H9 (cell line): ENCODE data around the gene DISP3. TPM values are rescaled to one million over a fixed set of nuclear protein-coding genes. Genes with fewer than 3 reads are reported as not detected.

ENCODE experiments used
- DNase-seq: peaks from one replicate; pipeline ENCODE4 v3.0.0-alpha.2; 2017
- H2AFZ ChIP-seq: one replicate; pipeline ENCODE4 v1.6.1; 2013; ENCODE audit warnings: mild to moderate bottlenecking, low read length, control low read depth, moderate library complexity
- H2AK5ac ChIP-seq: 2 replicates; pipeline ENCODE4 v1.6.1; 2013; ENCODE audit warnings: low read length, control low read depth, mixed read lengths; ENCODE audit not compliant: insufficient read length
- H2BK120ac ChIP-seq: one replicate; pipeline ENCODE4 v1.6.1; 2013; ENCODE audit warnings: low read depth, mild to moderate bottlenecking, low read length, control low read depth, inconsistent platforms; ENCODE audit not compliant: poor library complexity, severe bottlenecking
- H2BK12ac ChIP-seq: 2 replicates; pipeline ENCODE4 v1.6.1; 2013; ENCODE audit warnings: low read length, control low read depth, mixed read lengths, low read depth; ENCODE audit not compliant: insufficient read length
- H2BK15ac ChIP-seq: 2 replicates; pipeline ENCODE4 v1.6.1; 2013; ENCODE audit warnings: low read depth, low read length, control low read depth
- H2BK20ac ChIP-seq: one replicate; pipeline ENCODE4 v1.6.1; 2013; ENCODE audit warnings: low read depth, mild to moderate bottlenecking, low read length, control low read depth, inconsistent platforms; ENCODE audit not compliant: poor library complexity, severe bottlenecking
- H2BK5ac ChIP-seq: 2 replicates; pipeline ENCODE4 v1.6.1; 2013; ENCODE audit warnings: low read length, control low read depth, mixed read lengths; ENCODE audit not compliant: insufficient read length
- H3K14ac ChIP-seq: 2 replicates; pipeline ENCODE4 v1.6.1; 2013; ENCODE audit warnings: low read length, control low read depth; ENCODE audit not compliant: insufficient read depth
- H3K18ac ChIP-seq: 2 replicates; pipeline ENCODE4 v1.6.1; 2013; ENCODE audit warnings: low read depth, mild to moderate bottlenecking, mixed read lengths, low read length, control low read depth; ENCODE audit not compliant: insufficient read length
- H3K23ac ChIP-seq: 2 replicates; pipeline ENCODE4 v1.6.1; 2013; ENCODE audit warnings: low read length, control low read depth, mixed read lengths, low read depth; ENCODE audit not compliant: insufficient read length
- H3K23me2 ChIP-seq: 2 replicates; pipeline ENCODE4 v1.6.1; 2013; ENCODE audit warnings: low read depth, mild to moderate bottlenecking, mixed read lengths, low read length, control low read depth; ENCODE audit not compliant: insufficient read length, poor library complexity, severe bottlenecking
- H3K27ac ChIP-seq: 2 replicates; pipeline ENCODE4 v1.5.1; 2013; ENCODE audit warnings: low read length, control low read depth, mixed read lengths, low read depth; ENCODE audit not compliant: insufficient read length
- H3K27me3 ChIP-seq: 2 replicates; pipeline ENCODE4 v1.6.1; 2013; ENCODE audit warnings: low read length, control low read depth, inconsistent platforms; ENCODE audit not compliant: insufficient read depth
- H3K4ac ChIP-seq: 2 replicates; pipeline ENCODE4 v1.6.1; 2013; ENCODE audit warnings: low read depth, mild to moderate bottlenecking, control low read depth, inconsistent platforms, low read length, moderate library complexity
- H3K4me1 ChIP-seq: 2 replicates; pipeline ENCODE4 v1.6.1; 2013; ENCODE audit warnings: low read length, control low read depth, inconsistent platforms; ENCODE audit not compliant: insufficient read depth
- H3K4me2 ChIP-seq: 2 replicates; pipeline ENCODE4 v1.6.1; 2013; ENCODE audit warnings: low read length, control low read depth, mixed read lengths; ENCODE audit not compliant: insufficient read length, insufficient read depth
- H3K56ac ChIP-seq: 2 replicates; pipeline ENCODE4 v1.6.1; 2013; ENCODE audit warnings: low read depth, mild to moderate bottlenecking, mixed read lengths, low read length, control low read depth; ENCODE audit not compliant: insufficient read length
- H3K79me1 ChIP-seq: 2 replicates; pipeline ENCODE4 v1.6.1; 2013; ENCODE audit warnings: low read depth, mild to moderate bottlenecking, moderate library complexity, low read length, control low read depth, inconsistent platforms; ENCODE audit not compliant: insufficient read depth, poor library complexity, severe bottlenecking
- H3K79me2 ChIP-seq: 2 replicates; pipeline ENCODE4 v1.6.1; 2013; ENCODE audit warnings: low read length, control low read depth, inconsistent platforms; ENCODE audit not compliant: insufficient read depth
- H3K9ac ChIP-seq: 2 replicates; pipeline ENCODE4 v1.6.1; 2013; ENCODE audit warnings: low read length, control low read depth, mixed read lengths; ENCODE audit not compliant: insufficient read length; ENCODE audit errors: extremely low read depth
- H3K9me3 ChIP-seq: one replicate; pipeline ENCODE4 v1.6.1; 2013; ENCODE audit warnings: low read depth, low read length, inconsistent platforms; ENCODE audit not compliant: control insufficient read depth
- H3T11ph ChIP-seq: one replicate; pipeline ENCODE4 v1.6.1; 2013; ENCODE audit warnings: mild to moderate bottlenecking, low read length, control low read depth, inconsistent platforms
- H4K20me1 ChIP-seq: one replicate; pipeline ENCODE4 v1.6.1; 2013; ENCODE audit not compliant: control insufficient read depth, insufficient read length, insufficient read depth
- H4K5ac ChIP-seq: 2 replicates; pipeline ENCODE4 v1.6.1; 2013; ENCODE audit warnings: low read depth, mild to moderate bottlenecking, mixed read lengths, low read length, control low read depth; ENCODE audit not compliant: insufficient read length
- H4K8ac ChIP-seq: replicated peaks from 2 replicates; pipeline ENCODE4 v1.6.1; 2013; ENCODE audit warnings: low read length, control low read depth, mixed read lengths, low read depth; ENCODE audit not compliant: insufficient read length
- H4K91ac ChIP-seq: 2 replicates; pipeline ENCODE4 v1.6.1; 2013; ENCODE audit warnings: low read depth, mild to moderate bottlenecking, moderate library complexity, mixed read lengths, low read length, control low read depth; ENCODE audit not compliant: insufficient read length
- H3K27ac Mint-ChIP-seq, 3 experiments: 2 replicates in 2 of 3; 3 replicates in 1 of 3; pipeline ENCODE4 v1.8.0; 2020 to 2021; ENCODE audit warnings: mixed read lengths in 3 of 3, mild to moderate bottlenecking in 1 of 3, moderate library complexity in 1 of 3
- H3K27me3 Mint-ChIP-seq: 2 replicates; pipeline ENCODE4 v1.8.0; 2021; ENCODE audit warnings: low read depth, mild to moderate bottlenecking, moderate library complexity, mixed read lengths
- H3K36me3 Mint-ChIP-seq, 3 experiments: 2 replicates in 2 of 3; 3 replicates in 1 of 3; pipeline ENCODE4 v1.8.0; 2020 to 2021; ENCODE audit warnings: low read depth in 3 of 3, mixed read lengths in 3 of 3; ENCODE audit not compliant: insufficient read depth in 1 of 3
- H3K4me1 Mint-ChIP-seq, 2 experiments: 2 replicates each; pipeline ENCODE4 v1.8.0; 2020; ENCODE audit warnings: mixed read lengths in 2 of 2
- H3K4me3 Mint-ChIP-seq, 2 experiments: 2 replicates in 1 of 2; 3 replicates in 1 of 2; pipeline ENCODE4 v1.8.0; 2020 to 2021; ENCODE audit warnings: mild to moderate bottlenecking in 2 of 2, mixed read lengths in 2 of 2, moderate library complexity in 1 of 2
- H3K9me3 Mint-ChIP-seq, 2 experiments: 2 replicates in 1 of 2; 3 replicates in 1 of 2; pipeline ENCODE4 v1.8.0; 2020; ENCODE audit warnings: mild to moderate bottlenecking in 2 of 2, mixed read lengths in 2 of 2, moderate library complexity in 1 of 2
- WGBS: extraction: QIAGEN DNeasy Blood & Tissue Kit; methylation state at CpG from one replicate; pipeline ENCODE4 v1.1.7; 2013; ENCODE audit warnings: missing lambda C conversion rate, low lambda C conversion rate, mixed read lengths; ENCODE audit not compliant: insufficient read length; ENCODE audit errors: extremely low coverage; 5-methylcytosine and 5-hydroxymethylcytosine counted together
- total RNA-seq: library from RNA; stranded (reverse); gene quantifications from 2 replicates; pipeline ENCODE4 v1.2.1, GENCODE V29; 2021
- TF ChIP-seq, protein P1 (sequence below): fragments of 200-600 bp; sonication (generic); conservative IDR thresholded peaks from 3 replicates; pipeline ENCODE4 v1.8.0; 2021; ENCODE audit warnings: antibody characterized with exemption, mild to moderate bottlenecking

The DISP3 gene
- total RNA-seq, 1 experiment from 2014 or later, result 3.5 TPM

GRCh38 chr1:11575553-11575952 lies 96.6 kb downstream of the DISP3 start:
- Histone ChIP-seq H4K5ac (no peak overlapping the region), H3K9me3 (no peaks in the 10 kb centered on the region), H2BK5ac (no peak overlapping the region), H2BK20ac (no peak overlapping the region), H3K23ac (no peak overlapping the region), H3K27ac (no peak overlapping the region), H3K9ac (no peak overlapping the region), H4K8ac (no peak overlapping the region), H2BK12ac (no peak overlapping the region), H2BK15ac (no peak overlapping the region), H3K56ac (no peak overlapping the region), H2AFZ (no peak overlapping the region), H3K18ac (no peak overlapping the region), H3K4me1 (no peaks in the 10 kb centered on the region), H3K14ac (no peak overlapping the region), H3K4me2 (no peak overlapping the region), H2BK120ac (no peak overlapping the region), H3T11ph (no peak overlapping the region), H3K79me1 (no peaks in the 10 kb centered on the region), H3K79me2 (no peaks in the 10 kb centered on the region), H2AK5ac (no peak overlapping the region), H3K23me2 (peaks cover 3% of the 10 kb centered on the region), H3K4ac (no peak overlapping the region), H4K91ac (no peak overlapping the region), H4K20me1 (no peaks in the 10 kb centered on the region), H3K27me3 (no peaks in the 10 kb centered on the region)
- H3K4me1 Mint-ChIP-seq, result peaks cover 6 to 16% of the 10 kb centered on the region in 2 experiments
- no peaks in the 10 kb centered on the region; a peak in 1 of 5 replicates for H3K9me3 Mint-ChIP-seq
- H3K27ac Mint-ChIP-seq, result no peak overlapping the region
- TF ChIP-seq, protein P1, sequence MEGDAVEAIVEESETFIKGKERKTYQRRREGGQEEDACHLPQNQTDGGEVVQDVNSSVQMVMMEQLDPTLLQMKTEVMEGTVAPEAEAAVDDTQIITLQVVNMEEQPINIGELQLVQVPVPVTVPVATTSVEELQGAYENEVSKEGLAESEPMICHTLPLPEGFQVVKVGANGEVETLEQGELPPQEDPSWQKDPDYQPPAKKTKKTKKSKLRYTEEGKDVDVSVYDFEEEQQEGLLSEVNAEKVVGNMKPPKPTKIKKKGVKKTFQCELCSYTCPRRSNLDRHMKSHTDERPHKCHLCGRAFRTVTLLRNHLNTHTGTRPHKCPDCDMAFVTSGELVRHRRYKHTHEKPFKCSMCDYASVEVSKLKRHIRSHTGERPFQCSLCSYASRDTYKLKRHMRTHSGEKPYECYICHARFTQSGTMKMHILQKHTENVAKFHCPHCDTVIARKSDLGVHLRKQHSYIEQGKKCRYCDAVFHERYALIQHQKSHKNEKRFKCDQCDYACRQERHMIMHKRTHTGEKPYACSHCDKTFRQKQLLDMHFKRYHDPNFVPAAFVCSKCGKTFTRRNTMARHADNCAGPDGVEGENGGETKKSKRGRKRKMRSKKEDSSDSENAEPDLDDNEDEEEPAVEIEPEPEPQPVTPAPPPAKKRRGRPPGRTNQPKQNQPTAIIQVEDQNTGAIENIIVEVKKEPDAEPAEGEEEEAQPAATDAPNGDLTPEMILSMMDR, result no peak
- peaks cover 6% of the 10 kb centered on the region for H3K27me3 Mint-ChIP-seq
- DNase-seq, result no peak
- H3K4me3 Mint-ChIP-seq, result no peak overlapping the region
- H3K36me3 Mint-ChIP-seq, result no peaks in the 10 kb centered on the region
- no CpG with 5 or more reads among the region's 6 CpGs for WGBS
